SK-N-SH (cell line): ENCODE measurements around the gene TSPAN31.

Source experiments
- CHD2 ChIP-seq: fragments of 150-350 bp; IDR thresholded peaks from 2 replicates; pipeline ENCODE4 v1.6.1; 2018; ENCODE audit warnings: low read length; ENCODE audit not compliant: partially characterized antibody
- CTCF ChIP-seq: fragments of 200-600 bp; sonication (generic); IDR thresholded peaks from 2 replicates; pipeline ENCODE4 v1.6.1; 2017; ENCODE audit warnings: antibody characterized with exemption, mild to moderate bottlenecking, moderate library complexity
- EP300 ChIP-seq, 2 experiments: IDR thresholded peaks; 2 replicates each; pipeline versions ENCODE4 v1.4.0 to v1.6.1; 2012; ENCODE audit warnings: borderline replicate concordance in 1 of 2, low read depth in 1 of 2, low read length in 1 of 2
- FOXJ3 ChIP-seq: sonication (generic); formaldehyde crosslinking; IDR thresholded peaks from 2 replicates; pipeline ENCODE4 v1.5.1; 2020; ENCODE audit warnings: mild to moderate bottlenecking, missing genetic modification reagents
- GABPA ChIP-seq: IDR thresholded peaks from 2 replicates; pipeline ENCODE4 v1.4.0; 2012; ENCODE audit warnings: low read depth, mild to moderate bottlenecking
- POLR2AphosphoS5 ChIP-seq: IDR thresholded peaks from 2 replicates; pipeline ENCODE4 v1.6.1; 2012; ENCODE audit warnings: low read depth, low read length
- RCOR1 ChIP-seq: fragments of 150-350 bp; IDR thresholded peaks from 2 replicates; pipeline ENCODE4 v1.6.1; 2017; ENCODE audit warnings: antibody characterized with exemption, low read length
- RFX5 ChIP-seq: IDR thresholded peaks from 2 replicates; pipeline ENCODE4 v1.6.1; 2012; ENCODE audit warnings: mild to moderate bottlenecking, improper control_type of control experiment, low read length
- SIN3A ChIP-seq: IDR thresholded peaks from 2 replicates; pipeline ENCODE4 v1.6.1; 2012; ENCODE audit warnings: low read depth, mild to moderate bottlenecking, low read length, moderate library complexity, borderline replicate concordance
- USF2 ChIP-seq: fragments of 150-350 bp; IDR thresholded peaks from 2 replicates; pipeline ENCODE4 v1.6.1; 2017; ENCODE audit warnings: antibody characterized with exemption, low read length, low read depth, borderline replicate concordance

DNA sequence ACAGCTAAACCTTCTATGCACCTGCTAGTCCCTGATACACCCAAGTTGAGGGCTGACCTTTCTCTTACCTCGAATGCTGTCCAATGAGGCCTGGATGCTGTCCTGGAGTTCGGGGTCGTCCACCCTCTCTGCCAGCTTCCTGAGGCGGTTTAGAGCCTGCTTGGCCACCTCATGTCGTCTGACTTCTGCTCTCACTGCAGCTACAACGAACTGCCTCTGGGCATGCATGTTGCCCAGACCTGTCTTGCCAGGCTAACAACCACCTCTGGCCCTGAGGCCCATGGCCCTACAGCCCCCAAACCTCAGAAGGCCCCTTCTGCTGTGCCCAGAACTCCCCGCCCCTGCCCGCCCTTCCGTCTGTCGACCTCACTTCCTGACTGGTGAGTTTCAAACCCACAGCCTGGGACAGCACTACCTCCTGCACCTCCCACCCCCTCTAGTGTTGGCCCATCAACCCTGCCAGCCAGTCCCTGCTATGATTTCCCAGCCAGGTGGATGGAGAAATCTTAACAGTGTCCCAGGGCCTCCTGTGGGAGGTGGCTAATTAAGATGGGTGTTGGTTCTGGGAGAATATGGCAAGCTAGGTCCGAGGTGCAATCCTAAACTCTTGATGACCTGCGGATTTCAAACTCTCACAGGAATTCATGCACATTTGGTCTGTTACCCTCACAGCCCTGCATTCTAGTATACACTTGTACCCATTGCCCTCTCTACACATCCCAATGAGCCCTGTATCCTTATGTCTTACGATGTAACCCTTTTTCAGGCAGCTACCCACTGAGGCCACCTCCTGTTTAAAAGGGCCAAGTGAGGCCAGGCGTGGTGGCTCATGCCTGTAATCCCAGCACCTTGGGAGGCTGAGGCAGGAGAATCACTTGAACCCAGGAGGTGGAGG, 2.7 kb upstream of the TSPAN31 start:
- no peak for TF ChIP-seq GABPA
- no peak for TF ChIP-seq CTCF
- no peak for TF ChIP-seq EP300 (IDR thresholded peaks at IDR 0.05; ENCODE audit: borderline replicate concordance in 1 of 2, low read depth in 1 of 2, low read length in 1 of 2)
- no peak for TF ChIP-seq RFX5
- TF ChIP-seq RCOR1, result no peak
- no peak for TF ChIP-seq POLR2AphosphoS5
- no peak for TF ChIP-seq SIN3A
- no peak for TF ChIP-seq USF2
- no peak for TF ChIP-seq CHD2
- no peak for TF ChIP-seq FOXJ3 (CRISPR knock-in tag)
